ENCODE data around the gene WWP2. TPM values are rescaled to one million over a fixed set of nuclear protein-coding genes. Genes with fewer than 3 reads are reported as not detected.

WWP2 gene
- total RNA-seq, 1 experiment from 2014 or later, result 40.2 TPM

DNA sequence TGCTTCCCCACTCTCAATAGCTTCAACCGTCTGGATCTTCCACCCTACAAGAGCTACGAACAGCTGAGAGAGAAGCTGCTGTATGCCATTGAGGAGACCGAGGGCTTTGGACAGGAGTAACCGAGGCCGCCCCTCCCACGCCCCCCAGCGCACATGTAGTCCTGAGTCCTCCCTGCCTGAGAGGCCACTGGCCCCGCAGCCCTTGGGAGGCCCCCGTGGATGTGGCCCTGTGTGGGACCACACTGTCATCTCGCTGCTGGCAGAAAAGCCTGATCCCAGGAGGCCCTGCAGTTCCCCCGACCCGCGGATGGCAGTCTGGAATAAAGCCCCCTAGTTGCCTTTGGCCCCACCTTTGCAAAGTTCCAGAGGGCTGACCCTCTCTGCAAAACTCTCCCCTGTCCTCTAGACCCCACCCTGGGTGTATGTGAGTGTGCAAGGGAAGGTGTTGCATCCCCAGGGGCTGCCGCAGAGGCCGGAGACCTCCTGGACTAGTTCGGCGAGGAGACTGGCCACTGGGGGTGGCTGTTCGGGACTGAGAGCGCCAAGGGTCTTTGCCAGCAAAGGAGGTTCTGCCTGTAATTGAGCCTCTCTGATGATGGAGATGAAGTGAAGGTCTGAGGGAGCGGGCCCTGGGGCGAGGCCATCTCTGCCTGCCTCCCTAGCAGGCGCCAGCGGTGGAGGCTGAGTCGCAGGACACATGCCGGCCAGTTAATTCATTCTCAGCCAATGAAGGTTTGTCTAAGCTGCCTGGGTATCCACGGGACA is 177.9 kb downstream of the WWP2 start:
- Histone ChIP-seq H3K4me1 (ENCODE audit: insufficient read depth, low read length) (no peaks in the 10 kb centered on the region; the same call in 1 of the 2 replicates), H3K23me2 (ENCODE audit: insufficient read length, low read depth, low read length, poor library complexity, severe bottlenecking) (no peaks in the 10 kb centered on the region)
- WGBS (ENCODE audit: extremely low coverage, insufficient read length, low lambda C conversion rate), result no CpG with 5 or more reads among the region's 26 CpGs

More for the DNA sequence above, 177.9 kb downstream of the WWP2 start:
- H3K4me3 Mint-ChIP-seq, result no peak overlapping the region
- Histone ChIP-seq H4K8ac (replicated peaks; ENCODE audit: insufficient read length, low read depth, low read length) (no peak overlapping the region), H3K4ac (ENCODE audit: low read depth, low read length) (no peak overlapping the region), H2BK5ac (ENCODE audit: insufficient read length, low read length) (no peak overlapping the region), H2AFZ (ENCODE audit: low read length) (no peak overlapping the region), H3K27me3 (ENCODE audit: insufficient read depth, low read length) (no peaks in the 10 kb centered on the region), H3K9me3 (ENCODE audit: control insufficient read depth, low read depth, low read length) (no peaks in the 10 kb centered on the region), H3K23ac (ENCODE audit: insufficient read length, low read depth, low read length) (no peak overlapping the region), H3K27ac (ENCODE audit: insufficient read length, low read depth, low read length) (no peak overlapping the region), H3K18ac (ENCODE audit: insufficient read length, low read depth, low read length) (no peak overlapping the region), H2BK120ac (ENCODE audit: low read depth, low read length, poor library complexity, severe bottlenecking) (no peak overlapping the region), H3K9ac (ENCODE audit: extremely low read depth, insufficient read length, low read length) (no peak overlapping the region), H3K56ac (ENCODE audit: insufficient read length, low read depth, low read length) (no peak overlapping the region), H2BK12ac (ENCODE audit: insufficient read length, low read depth, low read length) (no peak overlapping the region), H3K4me2 (ENCODE audit: insufficient read depth, insufficient read length, low read length) (no peak overlapping the region), H3K79me1 (ENCODE audit: insufficient read depth, low read depth, low read length, poor library complexity, severe bottlenecking) (no peaks in the 10 kb centered on the region), H3K14ac (ENCODE audit: insufficient read depth, low read length) (no peak overlapping the region), H2BK15ac (ENCODE audit: low read depth, low read length) (no peak overlapping the region), H4K5ac (ENCODE audit: insufficient read length, low read depth, low read length) (no peak overlapping the region), H4K91ac (ENCODE audit: insufficient read length, low read depth, low read length) (no peak overlapping the region), H3T11ph (ENCODE audit: low read length) (no peak overlapping the region), H2AK5ac (ENCODE audit: insufficient read length, low read length) (no peak overlapping the region), H4K20me1 (ENCODE audit: control insufficient read depth, insufficient read depth, insufficient read length) (no peaks in the 10 kb centered on the region), H3K79me2 (ENCODE audit: insufficient read depth, low read length) (no peaks in the 10 kb centered on the region), H2BK20ac (ENCODE audit: low read depth, low read length, poor library complexity, severe bottlenecking) (no peak overlapping the region)
- H3K27me3 Mint-ChIP-seq (ENCODE audit: low read depth), result no peaks in the 10 kb centered on the region
- H3K27ac Mint-ChIP-seq, result peak overlapping the region in 1 of 3 experiments; percentile 62; a peak in 2 of 7 replicates
- H3K9me3 Mint-ChIP-seq, result no peaks in the 10 kb centered on the region; a peak in 1 of 5 replicates
- TF ChIP-seq, protein P1, sequence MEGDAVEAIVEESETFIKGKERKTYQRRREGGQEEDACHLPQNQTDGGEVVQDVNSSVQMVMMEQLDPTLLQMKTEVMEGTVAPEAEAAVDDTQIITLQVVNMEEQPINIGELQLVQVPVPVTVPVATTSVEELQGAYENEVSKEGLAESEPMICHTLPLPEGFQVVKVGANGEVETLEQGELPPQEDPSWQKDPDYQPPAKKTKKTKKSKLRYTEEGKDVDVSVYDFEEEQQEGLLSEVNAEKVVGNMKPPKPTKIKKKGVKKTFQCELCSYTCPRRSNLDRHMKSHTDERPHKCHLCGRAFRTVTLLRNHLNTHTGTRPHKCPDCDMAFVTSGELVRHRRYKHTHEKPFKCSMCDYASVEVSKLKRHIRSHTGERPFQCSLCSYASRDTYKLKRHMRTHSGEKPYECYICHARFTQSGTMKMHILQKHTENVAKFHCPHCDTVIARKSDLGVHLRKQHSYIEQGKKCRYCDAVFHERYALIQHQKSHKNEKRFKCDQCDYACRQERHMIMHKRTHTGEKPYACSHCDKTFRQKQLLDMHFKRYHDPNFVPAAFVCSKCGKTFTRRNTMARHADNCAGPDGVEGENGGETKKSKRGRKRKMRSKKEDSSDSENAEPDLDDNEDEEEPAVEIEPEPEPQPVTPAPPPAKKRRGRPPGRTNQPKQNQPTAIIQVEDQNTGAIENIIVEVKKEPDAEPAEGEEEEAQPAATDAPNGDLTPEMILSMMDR (conservative IDR thresholded peaks at IDR 0.05), result no peak
- no peak for DNase-seq
- peaks cover 14 to 17% of the 10 kb centered on the region in 2 experiments for H3K4me1 Mint-ChIP-seq
- H3K36me3 Mint-ChIP-seq (ENCODE audit: insufficient read depth in 1 of 3, low read depth in 3 of 3), result peaks cover 11 to 36% (median 26%) of the 10 kb centered on the region in 3 experiments; a peak in 6 of 7 replicates

Measured in H9 (cell line).